GM18870 (cell line): ENCODE results near the gene FBXO9.
A peak's percentile ranks its signal among the peaks of the same experiment; 100 is the strongest.

Experiments
- ATAC-seq: cut with Tn5 transposase; IDR thresholded peaks from one replicate; pipeline ENCODE4 v1.9.1; 2021; ENCODE audit warnings: moderate library complexity; ENCODE audit not compliant: unreplicated experiment

The FBXO9 gene

GRCh38 chr6:53086302-53086701, 21.1 kb downstream of the FBXO9 start:
- no peak for ATAC-seq

- no peak for ATAC-seq
Measured at GRCh38 chr6:53089948-53090347, 24.7 kb downstream of the FBXO9 start.

GRCh38 chr6:53090576-53090975, 25.4 kb downstream of the FBXO9 start:
- no peak for ATAC-seq

GRCh38 chr6:53095270-53095669, 30.1 kb downstream of the FBXO9 start:
- no peak for ATAC-seq

GRCh38 chr6:53095716-53096115, 30.5 kb downstream of the FBXO9 start:
- no peak for ATAC-seq

GRCh38 chr6:53100561-53100960, 35.4 kb downstream of the FBXO9 start:
- ATAC-seq: no peak

GRCh38 chr6:53101006-53101405, 35.8 kb downstream of the FBXO9 start:
- no peak for ATAC-seq

- no peak for ATAC-seq
Measured at GRCh38 chr6:53103993-53104675, 38.9 kb downstream of the FBXO9 start.

- no peak for ATAC-seq
Measured at GRCh38 chr6:53104916-53105315, 39.7 kb downstream of the FBXO9 start.

- ATAC-seq: no peak
Measured at GRCh38 chr6:53107091-53107490, 41.9 kb downstream of the FBXO9 start.

- peak; percentile 78 for ATAC-seq
Measured at GRCh38 chr6:53109612-53110011, 44.4 kb downstream of the FBXO9 start.

- no peak for ATAC-seq
Measured at GRCh38 chr6:53111865-53112264, 46.7 kb downstream of the FBXO9 start.

- no peak for ATAC-seq
Measured at GRCh38 chr6:53112404-53112803, 47.2 kb downstream of the FBXO9 start.

GRCh38 chr6:53112871-53113270, 47.7 kb downstream of the FBXO9 start:
- ATAC-seq: no peak

GRCh38 chr6:53113742-53114141, 48.5 kb downstream of the FBXO9 start:
- ATAC-seq: no peak

GRCh38 chr6:53115113-53115512, 49.9 kb downstream of the FBXO9 start:
- no peak for ATAC-seq

- ATAC-seq: no peak
Measured at GRCh38 chr6:53115741-53116140, 50.5 kb downstream of the FBXO9 start.

GRCh38 chr6:53119349-53119748, 54.1 kb downstream of the FBXO9 start:
- ATAC-seq: no peak

GRCh38 chr6:53119772-53120409, 54.7 kb downstream of the FBXO9 start:
- ATAC-seq: no peak

- no peak for ATAC-seq
Measured at GRCh38 chr6:53124131-53124800, 59.1 kb downstream of the FBXO9 start.

GRCh38 chr6:53125276-53125675, 60.1 kb downstream of the FBXO9 start:
- ATAC-seq: no peak

- ATAC-seq: no peak
Measured at GRCh38 chr6:53128842-53129241, 63.6 kb downstream of the FBXO9 start.
